AG08396 (cell line): Measurements from ENCODE around the gene LHX3.

ENCODE experiments used
- DNase-seq: peaks from one replicate; pipeline ENCODE4 v3.0.0; 2012; ENCODE audit warnings: low spot score, mixed read lengths

The LHX3 gene

DNA sequence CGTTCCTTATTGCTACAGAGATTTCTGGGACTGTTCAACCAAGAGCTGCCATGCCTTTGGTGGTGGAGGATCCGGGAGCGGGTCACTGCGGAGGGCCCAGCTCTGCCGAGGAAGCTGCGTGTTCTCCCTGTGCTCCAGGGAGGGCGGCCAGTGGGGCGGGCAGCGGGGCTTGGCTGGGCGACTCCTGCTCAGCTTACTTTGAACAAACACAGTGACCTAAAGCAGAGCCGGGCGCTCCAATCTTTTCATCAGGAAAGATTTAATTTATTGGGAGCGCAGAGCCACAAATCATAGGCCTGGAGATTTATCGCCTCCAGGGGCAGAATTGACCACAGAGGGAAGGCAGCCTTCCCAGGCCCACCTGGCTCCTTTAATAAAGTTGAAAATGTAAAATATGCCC, 27.7 kb downstream of the LHX3 start:
- DNase-seq = no peak

DNA sequence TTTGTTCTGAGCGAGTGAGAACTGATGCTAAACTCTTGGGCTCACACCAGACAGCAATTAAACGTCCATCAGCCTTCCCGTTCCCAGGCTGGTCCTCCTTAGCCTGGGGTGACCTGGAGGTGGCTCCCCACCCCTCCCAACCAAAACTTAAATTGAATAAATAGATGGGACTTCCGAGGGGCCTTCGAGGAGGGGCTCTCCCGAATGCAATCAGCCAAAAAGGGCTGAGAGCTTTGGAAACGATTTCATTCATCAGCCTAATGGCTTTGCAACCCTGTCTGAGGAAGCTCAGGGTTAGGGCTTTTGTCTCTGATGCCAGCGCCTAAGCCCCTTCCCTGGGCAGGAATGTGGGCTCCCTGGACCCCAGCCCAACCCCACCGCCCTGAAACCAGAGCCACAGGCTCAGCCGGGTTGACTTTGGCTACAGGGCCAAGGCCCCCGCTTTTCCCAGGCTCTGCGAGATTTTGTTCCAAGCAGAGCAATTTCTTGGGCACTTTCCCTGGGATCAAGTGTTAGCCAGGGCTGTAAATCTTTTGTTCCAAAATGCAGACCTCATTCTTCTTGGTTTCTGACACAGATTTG, 29.2 kb downstream of the LHX3 start:
- DNase-seq = no peak

DNA sequence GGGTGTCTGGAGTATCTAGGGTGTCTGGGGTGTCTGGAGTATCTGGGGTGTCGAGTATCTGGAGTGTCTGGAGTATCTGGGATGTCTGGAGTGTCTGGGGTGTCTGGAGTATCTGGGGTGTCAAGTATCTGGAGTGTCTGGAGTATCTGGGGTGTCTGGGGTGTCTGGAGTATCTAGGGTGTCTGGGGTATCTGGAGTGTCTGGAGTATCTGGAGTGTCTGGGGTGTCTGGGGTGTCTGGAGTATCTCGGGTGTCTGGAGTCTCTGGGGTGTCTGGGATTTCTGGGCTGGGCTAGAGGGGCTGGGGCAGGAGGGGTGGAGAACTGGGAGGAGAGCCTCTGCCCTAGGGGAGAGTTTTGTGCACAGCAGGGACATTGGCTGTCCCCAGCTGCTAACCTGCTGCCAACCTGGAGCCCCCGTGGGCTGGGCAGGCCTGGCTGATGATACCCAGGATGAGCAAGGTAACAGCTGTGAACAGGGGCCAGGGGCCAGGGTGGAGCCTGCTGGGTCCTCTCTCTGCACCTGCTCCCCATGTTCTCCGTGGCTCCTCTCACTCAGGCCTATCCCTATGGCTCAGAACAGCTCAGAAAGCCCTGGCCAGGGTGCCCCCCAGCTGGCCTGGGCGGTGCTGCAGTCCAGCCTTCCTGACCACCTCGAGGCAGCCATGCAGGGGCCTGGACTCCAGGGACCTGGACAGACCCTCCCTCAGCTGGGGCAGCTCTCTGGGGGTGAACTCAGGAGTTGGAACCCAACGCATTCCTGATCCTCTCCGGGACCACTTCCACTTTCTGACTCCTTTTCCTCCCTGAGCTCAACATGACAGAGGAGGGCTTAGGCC, 29.9 kb downstream of the LHX3 start:
- no peak for DNase-seq

DNA sequence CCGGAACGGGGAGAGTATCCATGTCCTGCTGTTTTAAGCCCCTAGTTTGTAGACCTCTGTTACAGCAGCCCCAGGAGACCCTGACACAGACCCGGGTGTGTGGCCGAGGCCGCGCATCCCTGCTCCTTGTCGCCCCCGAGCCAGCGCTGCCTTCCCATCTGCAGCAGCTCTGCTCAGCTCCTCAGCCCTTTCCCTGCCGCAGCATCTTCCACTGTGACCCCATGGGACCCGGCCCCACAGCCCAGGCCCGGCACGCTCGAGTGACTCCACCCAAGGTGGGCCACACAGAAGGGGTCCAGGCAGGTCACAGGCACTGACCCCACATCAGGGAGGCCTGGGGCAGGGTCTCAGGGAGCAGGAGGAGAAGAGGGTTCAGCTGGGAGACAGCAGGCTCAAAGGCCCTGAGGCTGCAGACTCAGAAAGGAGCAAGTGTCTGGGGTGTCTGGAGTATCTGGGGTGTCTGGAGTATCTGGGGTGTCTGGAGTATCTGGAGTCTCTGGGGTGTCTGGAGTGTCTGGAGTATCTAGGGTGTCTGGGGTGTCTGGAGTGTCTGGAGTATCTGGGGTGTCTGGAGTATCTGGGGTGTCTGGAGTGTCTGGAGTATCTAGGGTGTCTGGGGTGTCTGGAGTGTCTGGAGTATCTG, 31.2 kb downstream of the LHX3 start:
- DNase-seq = no peak

DNA sequence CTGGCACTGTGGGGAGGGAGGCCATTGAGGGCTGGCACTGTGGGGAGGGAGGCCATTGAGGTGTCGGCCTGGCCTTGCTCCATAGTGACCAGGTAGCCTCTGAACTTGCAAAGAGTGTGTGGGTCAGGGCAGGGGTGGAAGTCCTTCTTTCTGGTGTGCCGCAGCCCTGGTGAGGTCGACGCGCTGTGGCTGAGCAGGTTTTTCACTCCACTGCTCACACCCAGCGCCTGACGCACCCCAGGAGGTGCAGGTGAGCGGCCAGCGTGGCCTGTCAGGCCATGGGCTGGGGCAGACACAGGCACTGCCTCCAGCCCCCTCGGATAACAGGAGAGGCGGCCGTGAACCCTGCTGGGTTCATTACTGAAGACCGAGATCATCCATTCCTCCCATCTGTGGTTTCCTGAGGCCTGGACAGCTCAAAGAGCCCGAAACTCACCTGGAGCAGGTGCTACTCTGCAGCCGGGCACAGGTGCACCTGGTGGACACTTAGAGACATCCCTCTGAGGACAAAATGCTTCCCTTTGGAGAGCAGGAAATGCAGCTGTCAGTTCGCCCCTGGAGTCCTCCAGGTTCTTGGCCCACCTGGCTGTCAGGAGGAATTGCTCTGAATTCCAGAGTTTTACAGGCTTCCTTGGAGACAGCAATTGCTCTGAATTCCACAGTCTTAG, 32.4 kb downstream of the LHX3 start:
- DNase-seq = no peak

- DNase-seq = no peak
Measured at GRCh38 chr9:136171801-136172411, 33.0 kb downstream of the LHX3 start.

DNA sequence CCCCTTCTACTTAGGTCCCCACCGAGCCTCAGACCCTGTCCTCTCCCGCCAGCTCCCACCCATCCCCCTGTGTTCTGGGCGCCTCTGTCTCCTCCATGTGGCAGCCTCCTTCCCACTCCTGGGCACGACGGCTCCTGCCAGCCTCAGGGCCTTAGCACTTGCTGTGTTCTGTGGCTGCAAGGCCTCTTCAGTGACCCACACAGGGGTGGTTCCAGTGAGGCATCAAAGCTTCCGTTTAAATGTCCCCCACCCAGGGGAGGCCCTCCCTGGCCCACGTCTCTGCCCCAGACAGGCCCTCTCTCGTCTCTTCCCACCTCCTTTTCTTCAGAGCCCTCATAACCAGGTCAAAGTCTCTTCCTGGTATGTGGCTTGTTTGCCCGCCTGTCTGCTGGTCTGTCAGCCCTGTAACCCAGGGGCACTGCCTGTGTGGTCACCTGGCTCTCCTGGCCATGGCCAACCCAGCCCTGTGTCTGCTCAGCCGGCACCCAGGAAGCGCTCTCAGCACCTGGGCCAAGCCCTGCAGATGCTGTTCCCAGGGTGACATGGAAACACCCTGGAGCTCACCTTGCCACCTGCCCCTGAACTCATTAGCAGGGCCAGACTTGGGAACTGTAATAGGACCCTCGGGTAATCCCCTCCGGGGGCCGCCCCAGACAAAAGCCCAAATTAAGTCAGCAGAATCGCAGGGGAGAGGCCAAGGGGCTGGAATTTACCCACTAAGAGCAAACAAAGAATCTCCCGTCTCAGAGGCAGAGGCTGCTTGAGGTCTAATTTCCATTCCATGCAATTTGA, 33.7 kb downstream of the LHX3 start:
- no peak for DNase-seq

GRCh38 chr9:136170006-136170901, 34.7 kb downstream of the LHX3 start:
- DNase-seq = peak; percentile 78

GRCh38 chr9:136169495-136169894, 35.4 kb downstream of the LHX3 start:
- DNase-seq = no peak

DNA sequence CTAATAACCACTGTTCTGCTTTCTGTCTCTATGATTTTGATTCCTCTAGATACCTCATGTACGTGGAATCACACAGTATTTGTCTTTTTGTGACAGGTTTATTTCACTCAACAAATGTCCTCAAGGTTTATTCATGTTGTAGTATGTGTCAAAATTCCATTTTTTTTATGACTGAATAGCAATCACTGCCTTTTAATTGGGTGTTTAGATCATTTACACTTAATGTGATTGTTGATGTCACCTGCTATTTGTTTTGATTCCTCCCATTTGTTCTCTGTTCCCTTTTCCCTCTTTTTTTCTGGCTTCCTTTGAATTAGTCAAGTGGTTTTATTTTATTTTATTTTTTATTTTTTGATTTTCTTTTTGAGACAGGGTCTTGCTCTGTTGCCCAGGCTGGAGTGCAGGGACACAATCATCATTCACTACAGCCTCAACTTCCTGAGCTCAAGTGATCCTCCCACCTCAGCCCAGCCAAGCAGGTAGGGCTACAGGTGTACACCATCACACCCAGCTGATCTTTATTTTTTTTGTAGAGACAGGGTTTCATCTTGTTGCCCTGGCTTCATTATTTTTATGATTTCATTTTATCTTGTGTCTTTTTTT, 41.6 kb downstream of the LHX3 start:
- DNase-seq = no peak

GRCh38 chr9:136160995-136161610, 43.8 kb downstream of the LHX3 start:
- DNase-seq = no peak

GRCh38 chr9:136160381-136160841, 44.5 kb downstream of the LHX3 start:
- DNase-seq = no peak

- DNase-seq = no peak
Measured at GRCh38 chr9:136159851-136160250, 45.1 kb downstream of the LHX3 start.

DNA sequence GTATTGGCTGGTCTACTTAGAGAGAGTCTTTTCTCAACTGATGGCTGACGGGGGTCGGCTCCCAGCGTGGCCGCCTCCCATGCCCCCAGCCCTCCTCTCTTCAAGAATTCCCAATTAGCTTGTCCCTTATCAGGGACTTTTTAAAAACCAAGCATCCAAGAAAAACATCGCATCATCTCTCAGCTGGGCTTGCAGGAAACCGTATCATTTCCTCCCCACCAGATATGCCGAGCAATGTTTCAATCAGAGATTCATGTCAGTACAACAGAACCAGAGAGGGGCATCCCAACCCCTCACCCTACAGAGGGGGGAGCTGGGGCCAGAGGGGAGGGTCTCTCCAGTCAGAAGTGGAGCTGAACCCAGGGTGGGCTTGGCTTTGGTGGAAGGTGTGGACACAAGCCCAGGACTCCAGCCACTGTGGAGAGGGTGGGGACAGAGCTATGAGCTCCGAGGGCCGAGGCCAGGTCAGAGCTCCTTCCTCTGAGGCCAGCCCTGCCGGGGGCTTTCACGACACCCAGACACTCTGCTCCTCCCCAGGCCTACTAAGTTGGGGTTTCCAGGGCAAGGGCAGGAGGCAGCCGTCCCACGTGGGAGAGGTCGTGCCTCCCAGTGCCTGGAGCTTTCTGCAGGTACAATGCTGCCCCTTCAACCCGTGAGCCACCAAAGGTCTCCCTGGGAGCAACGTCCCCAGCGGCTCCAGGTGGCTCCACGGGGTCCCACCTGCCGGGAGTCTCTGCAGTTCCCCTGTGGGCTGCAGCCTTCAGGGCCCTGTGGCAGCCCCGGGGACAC, 47.3 kb downstream of the LHX3 start:
- DNase-seq = no peak

- DNase-seq = no peak
Measured at GRCh38 chr9:136156209-136157120, 48.5 kb downstream of the LHX3 start.

DNA sequence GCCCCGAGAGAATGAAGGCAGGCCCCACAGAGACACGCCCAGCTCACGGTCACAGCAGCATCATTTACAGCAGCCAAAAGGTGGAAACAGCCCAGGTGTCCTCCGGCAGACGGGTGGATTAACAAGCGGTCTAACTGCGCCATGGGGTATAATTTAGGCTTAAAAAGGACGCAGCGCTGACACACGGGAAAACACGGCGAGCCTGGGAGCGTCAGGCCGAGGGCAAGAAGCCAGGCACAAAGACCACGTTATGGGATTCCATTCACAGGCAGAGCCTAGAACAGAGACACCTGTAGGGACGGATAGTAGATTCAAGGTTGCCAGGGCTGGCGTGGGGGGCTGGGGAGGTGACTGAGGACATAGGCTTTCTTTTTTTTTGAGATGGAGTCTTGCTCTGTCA, 49.4 kb downstream of the LHX3 start:
- no peak for DNase-seq

DNA sequence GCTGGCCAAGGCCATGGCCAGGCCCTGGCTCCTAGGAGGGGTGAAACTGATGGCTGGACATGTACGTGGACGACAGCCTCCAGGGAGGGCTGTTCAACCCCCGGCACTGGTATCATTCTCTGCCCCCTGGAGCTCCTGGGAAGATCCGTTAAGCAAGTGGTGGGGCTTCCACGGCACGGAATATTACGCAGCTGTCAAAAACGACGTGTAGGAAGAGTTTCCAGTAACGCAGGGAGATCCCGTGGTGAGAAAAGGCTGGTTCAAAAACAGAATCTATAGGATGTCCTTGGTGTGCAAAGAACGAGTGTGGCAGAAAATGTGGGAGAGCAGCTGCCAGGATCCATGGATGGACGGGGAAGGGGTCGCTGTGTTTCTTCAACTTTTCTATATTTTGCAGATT, 50.0 kb downstream of the LHX3 start:
- DNase-seq = no peak
